ENCODE measurements around the gene ARSG. TPM values are rescaled to one million over a fixed set of nuclear protein-coding genes. Genes with fewer than 3 reads are reported as not detected.

The ARSG gene
- total and polyA plus RNA-seq, 2 of the 13 experiments (the other 11 are each of a cell fraction or from before 2014, with no cell fraction given): 3.7 to 15.2 TPM

- TF ChIP-seq CERS6 (CRISPR knock-in tag; IDR thresholded peaks at IDR 0.05) (0 out of 2 replicates have a peak, but pooled peaks have one; percentile 44), MTA1 (CRISPR knock-in tag; IDR thresholded peaks at IDR 0.05; ENCODE audit: borderline replicate concordance) (no peak), REL (CRISPR knock-in tag; conservative IDR thresholded peaks at IDR 0.05) (no peak; the same call in 1 of the 2 replicates), ZNF609 (CRISPR knock-in tag; IDR thresholded peaks at IDR 0.05; ENCODE audit: borderline replicate concordance) (no peak), SNAPC2 (CRISPR knock-in tag; IDR thresholded peaks at IDR 0.05) (no peak), ZBTB33 (CRISPR knock-in tag; IDR thresholded peaks at IDR 0.05) (no peak), ASH2L (IDR thresholded peaks at IDR 0.05; ENCODE audit: insufficient read length, low read depth, low read length) (peak; percentile 69), ZFP62 (CRISPR knock-in tag; IDR thresholded peaks at IDR 0.05) (no peak), ZNF296 (CRISPR knock-in tag; conservative IDR thresholded peaks at IDR 0.05) (no peak), HMG20B (CRISPR knock-in tag; conservative IDR thresholded peaks at IDR 0.05) (no peak), ADNP (CRISPR knock-in tag; IDR thresholded peaks at IDR 0.05) (no peak), ZNF343 (CRISPR knock-in tag; IDR thresholded peaks at IDR 0.05) (no peak)
- TF ChIP-seq, protein P1, sequence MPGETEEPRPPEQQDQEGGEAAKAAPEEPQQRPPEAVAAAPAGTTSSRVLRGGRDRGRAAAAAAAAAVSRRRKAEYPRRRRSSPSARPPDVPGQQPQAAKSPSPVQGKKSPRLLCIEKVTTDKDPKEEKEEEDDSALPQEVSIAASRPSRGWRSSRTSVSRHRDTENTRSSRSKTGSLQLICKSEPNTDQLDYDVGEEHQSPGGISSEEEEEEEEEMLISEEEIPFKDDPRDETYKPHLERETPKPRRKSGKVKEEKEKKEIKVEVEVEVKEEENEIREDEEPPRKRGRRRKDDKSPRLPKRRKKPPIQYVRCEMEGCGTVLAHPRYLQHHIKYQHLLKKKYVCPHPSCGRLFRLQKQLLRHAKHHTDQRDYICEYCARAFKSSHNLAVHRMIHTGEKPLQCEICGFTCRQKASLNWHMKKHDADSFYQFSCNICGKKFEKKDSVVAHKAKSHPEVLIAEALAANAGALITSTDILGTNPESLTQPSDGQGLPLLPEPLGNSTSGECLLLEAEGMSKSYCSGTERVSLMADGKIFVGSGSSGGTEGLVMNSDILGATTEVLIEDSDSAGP (CRISPR knock-in tag; IDR thresholded peaks at IDR 0.05; ENCODE audit: borderline replicate concordance): no peak
- TF ChIP-seq, protein P2, sequence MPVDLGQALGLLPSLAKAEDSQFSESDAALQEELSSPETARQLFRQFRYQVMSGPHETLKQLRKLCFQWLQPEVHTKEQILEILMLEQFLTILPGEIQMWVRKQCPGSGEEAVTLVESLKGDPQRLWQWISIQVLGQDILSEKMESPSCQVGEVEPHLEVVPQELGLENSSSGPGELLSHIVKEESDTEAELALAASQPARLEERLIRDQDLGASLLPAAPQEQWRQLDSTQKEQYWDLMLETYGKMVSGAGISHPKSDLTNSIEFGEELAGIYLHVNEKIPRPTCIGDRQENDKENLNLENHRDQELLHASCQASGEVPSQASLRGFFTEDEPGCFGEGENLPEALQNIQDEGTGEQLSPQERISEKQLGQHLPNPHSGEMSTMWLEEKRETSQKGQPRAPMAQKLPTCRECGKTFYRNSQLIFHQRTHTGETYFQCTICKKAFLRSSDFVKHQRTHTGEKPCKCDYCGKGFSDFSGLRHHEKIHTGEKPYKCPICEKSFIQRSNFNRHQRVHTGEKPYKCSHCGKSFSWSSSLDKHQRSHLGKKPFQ (CRISPR knock-in tag; IDR thresholded peaks at IDR 0.05; ENCODE audit: insufficient replicate concordance): no peak
- TF ChIP-seq, protein P3, sequence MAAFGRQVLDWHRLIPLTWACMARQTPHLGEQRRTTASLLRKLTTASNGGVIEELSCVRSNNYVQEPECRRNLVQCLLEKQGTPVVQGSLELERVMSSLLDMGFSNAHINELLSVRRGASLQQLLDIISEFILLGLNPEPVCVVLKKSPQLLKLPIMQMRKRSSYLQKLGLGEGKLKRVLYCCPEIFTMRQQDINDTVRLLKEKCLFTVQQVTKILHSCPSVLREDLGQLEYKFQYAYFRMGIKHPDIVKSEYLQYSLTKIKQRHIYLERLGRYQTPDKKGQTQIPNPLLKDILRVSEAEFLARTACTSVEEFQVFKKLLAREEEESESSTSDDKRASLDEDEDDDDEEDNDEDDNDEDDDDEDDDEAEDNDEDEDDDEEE (CRISPR knock-in tag; IDR thresholded peaks at IDR 0.05): no peak
Measured at GRCh38 chr17:68290955-68291835, at the start of gene ARSG, which contains the start of gene SLC16A6 (continued).
